Measurements from ENCODE around the gene SCO2.

The SCO2 gene

DNA sequence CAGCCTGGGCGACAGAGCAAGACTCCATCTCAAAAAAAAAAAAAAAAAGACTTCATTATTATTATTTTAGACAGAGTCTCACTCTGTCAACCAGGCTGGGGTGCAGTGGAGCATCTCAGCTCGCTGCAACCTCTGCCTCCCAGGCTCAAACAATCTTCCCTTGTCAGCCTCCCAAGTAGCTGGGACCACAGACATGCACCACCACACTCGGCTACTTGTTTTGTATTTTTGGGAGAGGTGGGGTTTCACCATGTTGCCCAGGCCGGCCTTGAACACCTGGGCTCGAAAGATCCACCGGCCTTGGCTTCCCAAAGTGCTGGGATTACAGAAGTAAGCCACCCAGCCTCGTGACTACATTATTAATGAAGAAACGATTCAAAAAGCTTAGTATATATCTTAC is 9.7 kb upstream of the SCO2 start:
- TF ChIP-seq RAD21 (IDR thresholded peaks at IDR 0.05; ENCODE audit: low read depth) (no peak), TAF1 (IDR thresholded peaks at IDR 0.05; ENCODE audit: low read depth) (no peak), EP300 (IDR thresholded peaks at IDR 0.05; ENCODE audit: borderline replicate concordance) (no peak), CREB1 (IDR thresholded peaks at IDR 0.05; ENCODE audit: low read depth) (no peak), TEAD4 (IDR thresholded peaks at IDR 0.05) (no peak), NFIC (IDR thresholded peaks at IDR 0.05) (no peak), FOXM1 (IDR thresholded peaks at IDR 0.05; ENCODE audit: borderline replicate concordance, low read depth) (no peak), YY1 (IDR thresholded peaks at IDR 0.05; ENCODE audit: low read depth) (no peak), EGR1 (IDR thresholded peaks at IDR 0.05) (no peak)
- TF ChIP-seq, protein P1, sequence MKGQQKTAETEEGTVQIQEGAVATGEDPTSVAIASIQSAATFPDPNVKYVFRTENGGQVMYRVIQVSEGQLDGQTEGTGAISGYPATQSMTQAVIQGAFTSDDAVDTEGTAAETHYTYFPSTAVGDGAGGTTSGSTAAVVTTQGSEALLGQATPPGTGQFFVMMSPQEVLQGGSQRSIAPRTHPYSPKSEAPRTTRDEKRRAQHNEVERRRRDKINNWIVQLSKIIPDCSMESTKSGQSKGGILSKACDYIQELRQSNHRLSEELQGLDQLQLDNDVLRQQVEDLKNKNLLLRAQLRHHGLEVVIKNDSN (IDR thresholded peaks at IDR 0.05): no peak
- TF ChIP-seq, protein P2, sequence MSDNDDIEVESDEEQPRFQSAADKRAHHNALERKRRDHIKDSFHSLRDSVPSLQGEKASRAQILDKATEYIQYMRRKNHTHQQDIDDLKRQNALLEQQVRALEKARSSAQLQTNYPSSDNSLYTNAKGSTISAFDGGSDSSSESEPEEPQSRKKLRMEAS (IDR thresholded peaks at IDR 0.05): no peak
- TF ChIP-seq, protein P3, sequence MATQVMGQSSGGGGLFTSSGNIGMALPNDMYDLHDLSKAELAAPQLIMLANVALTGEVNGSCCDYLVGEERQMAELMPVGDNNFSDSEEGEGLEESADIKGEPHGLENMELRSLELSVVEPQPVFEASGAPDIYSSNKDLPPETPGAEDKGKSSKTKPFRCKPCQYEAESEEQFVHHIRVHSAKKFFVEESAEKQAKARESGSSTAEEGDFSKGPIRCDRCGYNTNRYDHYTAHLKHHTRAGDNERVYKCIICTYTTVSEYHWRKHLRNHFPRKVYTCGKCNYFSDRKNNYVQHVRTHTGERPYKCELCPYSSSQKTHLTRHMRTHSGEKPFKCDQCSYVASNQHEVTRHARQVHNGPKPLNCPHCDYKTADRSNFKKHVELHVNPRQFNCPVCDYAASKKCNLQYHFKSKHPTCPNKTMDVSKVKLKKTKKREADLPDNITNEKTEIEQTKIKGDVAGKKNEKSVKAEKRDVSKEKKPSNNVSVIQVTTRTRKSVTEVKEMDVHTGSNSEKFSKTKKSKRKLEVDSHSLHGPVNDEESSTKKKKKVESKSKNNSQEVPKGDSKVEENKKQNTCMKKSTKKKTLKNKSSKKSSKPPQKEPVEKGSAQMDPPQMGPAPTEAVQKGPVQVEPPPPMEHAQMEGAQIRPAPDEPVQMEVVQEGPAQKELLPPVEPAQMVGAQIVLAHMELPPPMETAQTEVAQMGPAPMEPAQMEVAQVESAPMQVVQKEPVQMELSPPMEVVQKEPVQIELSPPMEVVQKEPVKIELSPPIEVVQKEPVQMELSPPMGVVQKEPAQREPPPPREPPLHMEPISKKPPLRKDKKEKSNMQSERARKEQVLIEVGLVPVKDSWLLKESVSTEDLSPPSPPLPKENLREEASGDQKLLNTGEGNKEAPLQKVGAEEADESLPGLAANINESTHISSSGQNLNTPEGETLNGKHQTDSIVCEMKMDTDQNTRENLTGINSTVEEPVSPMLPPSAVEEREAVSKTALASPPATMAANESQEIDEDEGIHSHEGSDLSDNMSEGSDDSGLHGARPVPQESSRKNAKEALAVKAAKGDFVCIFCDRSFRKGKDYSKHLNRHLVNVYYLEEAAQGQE (IDR thresholded peaks at IDR 0.05; ENCODE audit: low read depth): no peak

DNA sequence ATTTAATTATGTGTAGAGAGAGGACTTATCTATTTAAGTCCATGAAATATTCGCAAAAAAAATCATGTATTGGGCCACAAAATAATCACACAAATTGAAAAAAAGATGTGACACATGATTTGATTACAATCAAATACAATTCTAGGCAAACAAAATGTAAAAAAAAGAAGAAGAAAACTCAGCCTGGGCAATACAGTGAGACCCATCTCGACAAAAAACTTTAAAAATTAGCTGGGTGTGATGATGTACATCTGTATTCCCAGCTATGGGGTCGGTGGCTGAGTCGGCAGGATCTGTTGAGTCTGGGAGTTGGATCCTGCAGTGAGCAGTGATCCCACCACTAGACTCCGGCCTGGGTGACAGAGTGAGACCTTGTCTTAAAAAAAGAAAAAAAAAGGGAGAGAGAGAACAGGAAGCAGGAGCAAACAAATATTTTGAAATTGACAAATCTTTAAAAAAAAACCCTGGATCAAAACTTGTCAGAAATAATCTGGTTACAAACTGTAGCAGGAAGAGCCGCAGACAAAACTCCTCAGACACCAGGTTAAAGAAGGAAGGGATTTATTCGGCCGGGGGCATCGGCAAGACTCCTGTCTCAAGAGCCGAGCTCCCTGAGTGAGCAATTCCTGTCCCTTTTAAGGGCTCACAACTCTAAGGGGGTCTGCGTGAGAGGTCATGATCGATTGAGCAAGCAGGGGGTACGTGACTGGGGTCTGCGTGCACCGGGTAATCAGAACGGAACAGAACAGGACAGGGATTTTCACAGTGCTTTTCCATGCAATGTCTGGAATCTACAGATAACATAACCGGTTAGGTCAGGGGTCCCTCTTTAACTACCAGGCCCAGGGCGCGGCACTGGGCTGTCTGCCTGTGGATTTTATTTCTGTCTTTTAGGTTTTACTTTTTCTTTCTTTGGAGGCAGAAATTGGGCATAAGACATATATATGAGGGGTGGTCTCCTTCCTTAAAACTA is 7.7 kb upstream of the SCO2 start:
- TF ChIP-seq, protein P1 (IDR thresholded peaks at IDR 0.05): no peak

DNA sequence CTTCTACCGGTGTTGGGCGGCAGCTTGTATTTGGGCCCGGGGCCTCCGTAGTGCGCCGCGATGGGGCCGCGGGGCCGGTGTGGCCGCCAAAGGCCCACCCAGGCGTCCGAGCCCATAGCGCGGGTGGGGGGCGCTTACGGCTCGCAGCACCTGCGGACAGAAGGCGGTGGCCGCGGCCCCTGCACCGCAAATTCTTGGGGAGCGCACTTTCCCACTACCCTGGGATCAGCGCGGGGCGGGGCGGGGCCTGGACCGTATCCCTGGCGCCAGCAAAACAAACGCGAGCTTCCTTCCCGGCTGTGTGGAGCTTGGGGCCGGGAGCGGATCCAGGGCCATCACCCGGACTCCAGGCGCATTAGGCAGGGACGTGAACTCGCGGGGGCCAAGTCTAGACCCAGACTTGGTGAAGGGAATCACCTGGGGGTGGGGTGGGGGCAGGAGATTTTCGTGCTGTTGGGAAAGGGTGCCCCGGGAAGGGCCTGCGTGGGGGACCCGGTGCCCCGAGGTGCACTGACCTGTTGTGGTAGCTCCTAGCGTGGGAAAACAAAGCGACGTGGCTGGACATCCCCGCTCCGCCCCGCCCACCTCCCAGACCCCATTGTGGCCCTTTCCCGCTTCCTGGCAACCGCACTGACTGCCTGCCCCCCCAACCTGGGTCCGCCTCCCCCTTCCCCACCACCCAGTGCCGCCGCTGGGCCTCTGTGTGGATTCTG is 6.7 kb upstream of the SCO2 start:
- TF ChIP-seq, protein P3 (IDR thresholded peaks at IDR 0.05; ENCODE audit: low read depth): no peak
- TF ChIP-seq ZBTB7A (IDR thresholded peaks at IDR 0.05; ENCODE audit: low read depth): peak; percentile 37; the same call in 1 of the 2 replicates

DNA sequence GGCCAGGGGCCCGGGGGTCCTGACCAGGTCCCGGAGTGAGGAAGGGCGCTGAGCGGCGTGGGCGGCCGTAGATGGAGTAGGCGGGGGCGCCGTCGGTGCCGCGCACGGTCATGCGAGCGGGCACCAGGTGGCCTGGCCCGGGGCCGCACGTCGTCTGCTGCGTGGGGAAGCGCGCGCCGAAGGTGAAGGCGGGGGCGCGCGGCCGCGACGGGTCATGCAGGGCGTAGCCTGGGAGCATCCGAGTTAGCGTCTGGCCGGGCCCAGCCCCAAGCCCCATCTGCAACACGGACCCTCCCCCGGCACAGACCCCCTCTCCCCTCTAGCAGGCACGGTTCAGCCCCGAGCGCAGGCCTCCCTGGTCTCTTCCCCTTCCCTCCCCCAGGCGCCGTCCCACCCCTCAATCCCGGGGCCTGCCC is 6.2 kb upstream of the SCO2 start:
- TF ChIP-seq EGR1 (IDR thresholded peaks at IDR 0.05) (peak; percentile 50; the same call in 1 of the 2 replicates), TCF12 (IDR thresholded peaks at IDR 0.05; ENCODE audit: low read depth) (no peak), RAD21 (IDR thresholded peaks at IDR 0.05; ENCODE audit: low read depth) (no peak), ZBTB7A (IDR thresholded peaks at IDR 0.05; ENCODE audit: low read depth) (peak; percentile 27; the same call in 1 of the 2 replicates), YY1 (IDR thresholded peaks at IDR 0.05; ENCODE audit: low read depth) (no peak)
- TF ChIP-seq, protein P2 (IDR thresholded peaks at IDR 0.05): 0 out of 2 replicates have a peak, but pooled peaks have one; percentile 12
- TF ChIP-seq, protein P3 (IDR thresholded peaks at IDR 0.05; ENCODE audit: low read depth): no peak

Measured in Ishikawa (cell line).